ENCODE results near the gene C1orf216.
"Not testable (repeated sequence)": the region's sequence is repeated elsewhere in the genome, so short reads cannot be mapped to it uniquely, and the experiment has no call there.

C1orf216 gene

GRCh38 chr1:35718492-35719336 lies at the start of gene C1orf216:
Gene C1orf216, minus strand, starts transcription at chr1:35718884. Its CDS starts 2,563 bp downstream, at chr1:35716321.
- H3K4me3 ChIP-seq (ENCODE audit: low read depth, low read length) = peak within 1 kb of the TSS; percentile 75

- H3K4me3 ChIP-seq (ENCODE audit: low read depth, low read length) = no peak overlapping the region
Measured at GRCh38 chr1:35764283-35764682, 45.6 kb upstream of the C1orf216 start.

- no peak overlapping the region for H3K4me3 ChIP-seq (ENCODE audit: low read depth, low read length)
Measured at GRCh38 chr1:35763201-35763600, 44.5 kb upstream of the C1orf216 start.

GRCh38 chr1:35762141-35762540 lies 43.5 kb upstream of the C1orf216 start:
- H3K4me3 ChIP-seq (ENCODE audit: low read depth, low read length) = no peak overlapping the region

GRCh38 chr1:35756064-35756463 lies 37.4 kb upstream of the C1orf216 start:
- no peak overlapping the region for H3K4me3 ChIP-seq (ENCODE audit: low read depth, low read length)

GRCh38 chr1:35753626-35754260 lies 35.1 kb upstream of the C1orf216 start:
- H3K4me3 ChIP-seq (ENCODE audit: low read depth, low read length) = no peak overlapping the region

GRCh38 chr1:35748326-35748725 lies 29.6 kb upstream of the C1orf216 start:
- H3K4me3 ChIP-seq (ENCODE audit: low read depth, low read length) = no peak overlapping the region

GRCh38 chr1:35745124-35745730 lies 26.5 kb upstream of the C1orf216 start:
- no peak overlapping the region for H3K4me3 ChIP-seq (ENCODE audit: low read depth, low read length)

GRCh38 chr1:35737120-35737519 lies 18.4 kb upstream of the C1orf216 start:
- H3K4me3 ChIP-seq (ENCODE audit: low read depth, low read length) = no peak overlapping the region

GRCh38 chr1:35727434-35728040 lies 8.9 kb upstream of the C1orf216 start:
- no peak overlapping the region for H3K4me3 ChIP-seq (ENCODE audit: low read depth, low read length)

- H3K4me3 ChIP-seq (ENCODE audit: low read depth, low read length) = no peak overlapping the region
Measured at GRCh38 chr1:35726450-35727433, 8.1 kb upstream of the C1orf216 start.

- H3K4me3 ChIP-seq (ENCODE audit: low read depth, low read length) = no peak overlapping the region
Measured at GRCh38 chr1:35725596-35725995, 6.9 kb upstream of the C1orf216 start.

GRCh38 chr1:35717911-35718476 lies 690 bp downstream of the C1orf216 start:
- peak overlapping the region; percentile 75 for H3K4me3 ChIP-seq (ENCODE audit: low read depth, low read length)

- H3K4me3 ChIP-seq (ENCODE audit: low read depth, low read length) = no peak overlapping the region
Measured at GRCh38 chr1:35715568-35716002, 3.1 kb downstream of the C1orf216 start.

GRCh38 chr1:35714921-35715567 lies 3.6 kb downstream of the C1orf216 start:
- H3K4me3 ChIP-seq (ENCODE audit: low read depth, low read length) = no peak overlapping the region

- not testable (repeated sequence) for H3K4me3 ChIP-seq (ENCODE audit: low read depth, low read length)
Measured at GRCh38 chr1:35711098-35711497, 7.6 kb downstream of the C1orf216 start.

- H3K4me3 ChIP-seq (ENCODE audit: low read depth, low read length) = no peak overlapping the region
Measured at GRCh38 chr1:35708952-35709351, 9.7 kb downstream of the C1orf216 start.

- peak overlapping the region; percentile 41 for H3K4me3 ChIP-seq (ENCODE audit: low read depth, low read length)
Measured at GRCh38 chr1:35708441-35708921, 10.2 kb downstream of the C1orf216 start.

Data from iPS-11a (cell line).